MM.1S (cell line): ENCODE results near the gene STXBP1.
"Not testable (repeated sequence)": the region's sequence is repeated elsewhere in the genome, so short reads cannot be mapped to it uniquely, and the experiment has no call there.

ENCODE experiments used
- DNase-seq: peaks from one replicate; pipeline ENCODE4 v3.0.0-alpha.2; 2015
- H2AFZ ChIP-seq: fragments of 300-600 bp; sonication (generic); 2 replicates; pipeline ENCODE4 v1.6.0; 2016; ENCODE audit warnings: antibody characterized with exemption, low read length
- H3F3A ChIP-seq: fragments of 300-600 bp; sonication (generic); 2 replicates; pipeline ENCODE4 v1.6.1; 2016; ENCODE audit warnings: mild to moderate bottlenecking, antibody characterized with exemption, low read length, moderate library complexity, mixed read lengths; ENCODE audit not compliant: insufficient read depth
- H3K27ac ChIP-seq: fragments of 300-600 bp; sonication (generic); 2 replicates; pipeline ENCODE4 v1.5.1; 2016; ENCODE audit warnings: mild to moderate bottlenecking, low read length
- H3K27me3 ChIP-seq: fragments of 300-600 bp; sonication (generic); replicated peaks from 2 replicates; pipeline ENCODE4 v1.6.0; 2016; ENCODE audit warnings: low read length; ENCODE audit not compliant: insufficient read depth
- H3K36me3 ChIP-seq: fragments of 300-600 bp; sonication (generic); replicated peaks from 2 replicates; pipeline ENCODE4 v1.6.1; 2016; ENCODE audit warnings: mild to moderate bottlenecking, low read length, mixed read lengths; ENCODE audit not compliant: insufficient read depth
- H3K4me1 ChIP-seq: fragments of 300-600 bp; sonication (generic); 2 replicates; pipeline ENCODE4 v1.6.1; 2016; ENCODE audit warnings: low read length, mixed read lengths
- H3K4me2 ChIP-seq: fragments of 300-600 bp; sonication (generic); 2 replicates; pipeline ENCODE4 v1.6.0; 2016; ENCODE audit warnings: low read depth, low read length
- H3K4me3 ChIP-seq: fragments of 300-600 bp; sonication (generic); 2 replicates; pipeline ENCODE4 v1.5.1; 2016; ENCODE audit warnings: low read length, mixed read lengths
- H3K79me2 ChIP-seq: fragments of 300-600 bp; sonication (generic); 2 replicates; pipeline ENCODE4 v1.6.1; 2016; ENCODE audit warnings: mixed run types, low read length, mixed read lengths
- H3K9ac ChIP-seq: fragments of 300-600 bp; sonication (generic); 2 replicates; pipeline ENCODE4 v1.6.1; 2016; ENCODE audit warnings: low read length, mixed read lengths
- H3K9me2 ChIP-seq: fragments of 300-600 bp; sonication (generic); replicated peaks from 2 replicates; pipeline ENCODE4 v1.6.1; 2016; ENCODE audit warnings: mild to moderate bottlenecking, low read length, mixed read lengths; ENCODE audit not compliant: insufficient read depth
- H3K9me3 ChIP-seq: fragments of 300-600 bp; sonication (generic); replicated peaks from 2 replicates; pipeline ENCODE4 v1.6.1; 2016; ENCODE audit warnings: mild to moderate bottlenecking, low read length, mixed read lengths; ENCODE audit not compliant: insufficient read depth
- H4K20me1 ChIP-seq: fragments of 300-600 bp; sonication (generic); 2 replicates; pipeline ENCODE4 v1.6.1; 2016; ENCODE audit warnings: mild to moderate bottlenecking, low read length, moderate library complexity, mixed read lengths; ENCODE audit not compliant: insufficient read depth
- CTCF ChIP-seq: fragments of 300-600 bp; sonication (generic); IDR thresholded peaks from 2 replicates; pipeline ENCODE4 v1.5.1; 2016; ENCODE audit warnings: antibody characterized with exemption, low read length, mixed read lengths
- EZH2 ChIP-seq: fragments of 300-600 bp; sonication (generic); optimal IDR thresholded peaks from 2 replicates; pipeline ENCODE3; 2017; ENCODE audit warnings: low read depth, mild to moderate bottlenecking, antibody characterized with exemption, low read length, mixed read lengths
- EZH2phosphoT487 ChIP-seq: fragments of 300-600 bp; sonication (generic); IDR thresholded peaks from 2 replicates; pipeline ENCODE4 v1.6.1; 2018; ENCODE audit warnings: antibody characterized with exemption, low read length

Gene STXBP1

GRCh38 chr9:127575875-127576778, 36.0 kb upstream of the STXBP1 start:
- no peak for TF ChIP-seq CTCF
- no peak overlapping the region for H2AFZ ChIP-seq
- no peaks in the 10 kb centered on the region for H4K20me1 ChIP-seq
- H3K4me3 ChIP-seq = no peak overlapping the region
- no peaks in the 10 kb centered on the region for H3F3A ChIP-seq
- no peaks in the 10 kb centered on the region for H3K36me3 ChIP-seq
- no peaks in the 10 kb centered on the region for H3K9me3 ChIP-seq
- no peaks in the 10 kb centered on the region for H3K27me3 ChIP-seq
- no peak overlapping the region for H3K27ac ChIP-seq
- no peaks in the 10 kb centered on the region for H3K9me2 ChIP-seq
- DNase-seq = no peak
- no peaks in the 10 kb centered on the region for H3K79me2 ChIP-seq
- no peak overlapping the region for H3K4me2 ChIP-seq
- no peaks in the 10 kb centered on the region for H3K4me1 ChIP-seq
- no peak overlapping the region for H3K9ac ChIP-seq

GRCh38 chr9:127577194-127577593, 34.9 kb upstream of the STXBP1 start:
- H3K9me3 ChIP-seq, DNase-seq, H2AFZ ChIP-seq, H3K27me3 ChIP-seq, H3K4me3 ChIP-seq, H3K9me2 ChIP-seq, H3K4me2 ChIP-seq, H3K9ac ChIP-seq, H3K4me1 ChIP-seq, H3K79me2 ChIP-seq, H3K36me3 ChIP-seq, H3F3A ChIP-seq, H3K27ac ChIP-seq, H4K20me1 ChIP-seq: not testable (repeated sequence)

GRCh38 chr9:127578627-127578951, 33.5 kb upstream of the STXBP1 start:
- no peaks in the 10 kb centered on the region for H3F3A ChIP-seq
- no peaks in the 10 kb centered on the region for H3K9me2 ChIP-seq
- no peak overlapping the region for H3K4me2 ChIP-seq
- no peaks in the 10 kb centered on the region for H3K79me2 ChIP-seq
- H2AFZ ChIP-seq = no peak overlapping the region
- H3K4me1 ChIP-seq = no peaks in the 10 kb centered on the region
- H3K36me3 ChIP-seq = no peaks in the 10 kb centered on the region
- H4K20me1 ChIP-seq = no peaks in the 10 kb centered on the region
- H3K9ac ChIP-seq = no peak overlapping the region
- no peaks in the 10 kb centered on the region for H3K27me3 ChIP-seq
- no peak overlapping the region for H3K27ac ChIP-seq
- no peak for DNase-seq
- no peaks in the 10 kb centered on the region for H3K9me3 ChIP-seq
- TF ChIP-seq EZH2 (no peak), EZH2phosphoT487 (no peak), CTCF (no peak)
- no peak overlapping the region for H3K4me3 ChIP-seq

GRCh38 chr9:127578952-127579853, 32.9 kb upstream of the STXBP1 start:
- no peak overlapping the region for H3K4me3 ChIP-seq

More at GRCh38 chr9:127578952-127579853, 32.9 kb upstream of the STXBP1 start:
- Histone ChIP-seq H2AFZ (no peak overlapping the region), H3K27me3 (no peaks in the 10 kb centered on the region), H3K27ac (no peak overlapping the region), H3K79me2 (no peaks in the 10 kb centered on the region), H3K4me2 (no peak overlapping the region), H3F3A (no peaks in the 10 kb centered on the region), H3K9me3 (no peaks in the 10 kb centered on the region), H3K36me3 (no peaks in the 10 kb centered on the region), H4K20me1 (no peaks in the 10 kb centered on the region), H3K4me1 (no peaks in the 10 kb centered on the region), H3K9ac (no peak overlapping the region), H3K9me2 (no peaks in the 10 kb centered on the region)
- no peak for DNase-seq
- TF ChIP-seq EZH2phosphoT487 (no peak), EZH2 (no peak), CTCF (no peak)
